Suprapubic skin (tissue), 4 donors: ENCODE results near the gene SDHD. TPM values are rescaled to one million over a fixed set of nuclear protein-coding genes. Genes with fewer than 3 reads are reported as not detected.

ENCODE experiments used
- DNase-seq, 2 donors: peaks; one replicate each; pipeline ENCODE4 v3.0.0-alpha.2; 2019; ENCODE audit warnings: low spot score in 2 of 2
- H3K27ac ChIP-seq: fragments of 200-600 bp; sonication (generic); one replicate; pipeline ENCODE4 v1.5.1; 2019
- H3K27me3 ChIP-seq: fragments of 200-600 bp; sonication (generic); one replicate; pipeline ENCODE4 v1.5.1; 2019
- H3K36me3 ChIP-seq: fragments of 200-600 bp; sonication (generic); one replicate; pipeline ENCODE4 v1.5.1; 2019
- H3K4me1 ChIP-seq: fragments of 200-600 bp; sonication (generic); one replicate; pipeline ENCODE4 v1.5.1; 2019
- H3K4me3 ChIP-seq: fragments of 200-600 bp; sonication (generic); one replicate; pipeline ENCODE4 v1.5.1; 2019; ENCODE audit warnings: mild to moderate bottlenecking
- H3K9me3 ChIP-seq: fragments of 200-600 bp; sonication (generic); one replicate; pipeline ENCODE4 v1.5.1; 2019
- CTCF ChIP-seq, 2 donors: fragments of 200-600 bp in 1 of 2; fragments of 450-650 bp in 1 of 2; sonication (generic) in 1 of 2; IDR thresholded peaks; one replicate each; pipeline ENCODE4 v1.5.1; 2016 to 2019; ENCODE audit warnings: antibody characterized with exemption in 2 of 2, mild to moderate bottlenecking in 1 of 2, moderate library complexity in 1 of 2
- EP300 ChIP-seq: sonication (generic); formaldehyde crosslinking; IDR thresholded peaks from one replicate; pipeline ENCODE4 v1.6.1; 2017; ENCODE audit warnings: antibody characterized with exemption
- POLR2A ChIP-seq, 2 donors: fragments of 450-650 bp; IDR thresholded peaks; one replicate each; pipeline ENCODE4 v1.6.1; 2017; ENCODE audit warnings: antibody characterized with exemption in 2 of 2, mild to moderate bottlenecking in 2 of 2, moderate library complexity in 2 of 2
- POLR2AphosphoS5 ChIP-seq, 3 donors: sonication (generic); formaldehyde crosslinking; IDR thresholded peaks; one replicate each; pipeline ENCODE4 v1.6.1; 2017; ENCODE audit warnings: antibody characterized with exemption in 3 of 3
- WGBS: methylation state at CpG from one replicate; pipeline ENCODE4 v1.1.5; 2018; 5-methylcytosine and 5-hydroxymethylcytosine counted together
- total RNA-seq, 4 donors: library from RNA; depleted of rRNA; stranded (reverse); fragments of >200 nt; gene quantifications; one replicate each; pipeline ENCODE4 v1.1.0, GENCODE V29; 2016

Gene SDHD
- total RNA-seq, 4 donors from 2014 or later = 64.4 to 125 (median 109) TPM

- Histone ChIP-seq H3K9me3 (no peaks in the 10 kb centered on the region), H3K27ac (no peak overlapping the region), H3K4me3 (no peak overlapping the region), H3K36me3 (no peaks in the 10 kb centered on the region), H3K27me3 (no peaks in the 10 kb centered on the region), H3K4me1 (peaks cover 21% of the 10 kb centered on the region)
- DNase-seq = no peak
- no peak for TF ChIP-seq EP300
- no peak for TF ChIP-seq CTCF (IDR thresholded peaks at IDR 0.05)
- TF ChIP-seq POLR2A (IDR thresholded peaks at IDR 0.05) = no peak
- no peak for TF ChIP-seq POLR2AphosphoS5 (IDR thresholded peaks at IDR 0.05)
- 85% methylated on average over 4 of the region's 4 CpGs for WGBS
These were observed 47.8 kb downstream of the SDHD start for GRCh38 chr11:112134473-112134872.

DNA sequence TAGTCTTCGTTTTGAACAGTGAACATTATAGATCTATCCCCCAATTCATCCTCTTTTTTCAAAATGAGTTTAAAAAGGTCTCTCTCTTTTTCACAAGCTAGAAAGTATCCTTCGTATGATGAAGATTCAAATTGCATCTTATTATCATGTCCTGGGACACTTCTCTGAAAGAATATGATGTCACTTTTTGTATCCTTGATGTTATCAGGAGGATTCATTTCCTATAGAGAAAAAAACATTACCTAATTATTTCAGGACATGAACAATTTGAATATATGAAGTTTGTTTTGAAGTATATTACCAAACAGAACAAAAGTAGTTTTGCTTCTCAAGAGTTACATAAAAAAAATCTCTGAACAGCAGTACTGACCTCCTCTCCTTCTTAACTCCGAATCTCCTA, 56.9 kb downstream of the SDHD start:
- H3K36me3 ChIP-seq = peaks cover 9% of the 10 kb centered on the region
- H3K4me1 ChIP-seq = no peaks in the 10 kb centered on the region
- TF ChIP-seq EP300 (no peak), CTCF (IDR thresholded peaks at IDR 0.05) (no peak), POLR2AphosphoS5 (IDR thresholded peaks at IDR 0.05) (no peak), POLR2A (IDR thresholded peaks at IDR 0.05) (no peak)
- DNase-seq = no peak
- H3K9me3 ChIP-seq = no peaks in the 10 kb centered on the region
- H3K27me3 ChIP-seq = no peaks in the 10 kb centered on the region
- no peak overlapping the region for H3K4me3 ChIP-seq
- 93% methylated on average over 3 of the region's 3 CpGs for WGBS
- no peak overlapping the region for H3K27ac ChIP-seq

Other genes with a start within 250 kb of the SDHD start
- gene ALG9, start 215.3 kb upstream of the SDHD start, total RNA-seq = 10 to 100 TPM; 26.2 to 74.3 (median 31.4) TPM
- 1 to 10 TPM; 3.5 to 5.6 (median 3.9) TPM for gene FDXACB1, start 207.7 kb upstream of the SDHD start, total RNA-seq
- 10 to 100 TPM; 27.7 to 42.4 (median 32.7) TPM for gene CFAP68, start 207.3 kb upstream of the SDHD start, total RNA-seq
- 100 to 1,000 TPM; 144 to 203 (median 176) TPM for gene CRYAB, start 175.1 kb upstream of the SDHD start, total RNA-seq
- 1 to 10 TPM in 1 of 4 donors, not detected in 3; 3.1 TPM for gene HSPB2, start 174.1 kb upstream of the SDHD start, total RNA-seq
- 10 to 100 TPM in 1 of 4 donors, 1 to 10 TPM in 3; 7.5 to 10.4 (median 9.7) TPM for gene C11orf52, start 168.0 kb upstream of the SDHD start, total RNA-seq
- gene DIXDC1, start 149.5 kb upstream of the SDHD start, total RNA-seq = 10 to 100 TPM; 11.8 to 20.9 (median 13.1) TPM
- 10 to 100 TPM; 16.0 to 32.5 (median 24.4) TPM for gene DLAT, start 61.5 kb upstream of the SDHD start, total RNA-seq
- 1 to 10 TPM; 1.1 to 2.6 (median 2.3) TPM for gene PIH1D2, start 12.9 kb upstream of the SDHD start, total RNA-seq
- 10 to 100 TPM; 14.4 to 20.2 (median 17.1) TPM for gene NKAPD1, start 12.6 kb upstream of the SDHD start, total RNA-seq
- gene TIMM8B, start 117 bp upstream of the SDHD start, total RNA-seq = 10 to 100 TPM; 15.0 to 48.4 (median 37.1) TPM
- 100 to 1,000 TPM; 161 to 329 (median 184) TPM for gene IL18, start 77.2 kb downstream of the SDHD start, total RNA-seq
- 1 to 10 TPM in 2 of 4 donors, not detected in 2; 1.1 to 1.2 TPM for gene TEX12, start 80.5 kb downstream of the SDHD start, total RNA-seq
- gene BCO2, start 88.6 kb downstream of the SDHD start, total RNA-seq = 10 to 100 TPM in 1 of 4 donors, 1 to 10 TPM in 3; 1.2 to 28.2 (median 2.7) TPM
- 10 to 100 TPM; 22.1 to 39.2 (median 32.5) TPM for gene PTS, start 139.6 kb downstream of the SDHD start, total RNA-seq
- gene PLET1, start 174.0 kb downstream of the SDHD start, total RNA-seq = not detected